A673 (cell line): ENCODE data around the gene TSHZ1. TPM values are rescaled to one million over a fixed set of nuclear protein-coding genes. Genes with fewer than 3 reads are reported as not detected.

Experiments
- BruUV-seq: library from RNA; stranded (reverse); fragments of 400-500 nt; replicated peaks from 2 replicates; lab custom pipeline; 2021; lab: Mats Ljungman, UMichigan
- CTCF ChIA-PET: fragments of 300-600 bp; sonication (Branson Sonifier 250); formaldehyde crosslinking; loops from one replicate; lab custom pipeline; 2022; ENCODE audit warnings: antibody characterized with exemption; lab: Charles Lee
- POLR2A ChIA-PET: fragments of 300-600 bp; sonication (Branson Sonifier 250); formaldehyde crosslinking; loops from one replicate; lab custom pipeline; 2022; ENCODE audit warnings: antibody characterized with exemption; ENCODE audit not compliant: low non-redundant PET; lab: Charles Lee
- DNase-seq: peaks from one replicate; pipeline ENCODE4 v3.0.0-alpha.2; 2015; ENCODE audit warnings: low spot score
- H3K27ac ChIP-seq: fragments of 200-600 bp; sonication (generic); 2 replicates; pipeline ENCODE4 v1.5.1; 2016; ENCODE audit warnings: mixed run types, low read depth, mild to moderate bottlenecking, mixed read lengths, antibody characterized with exemption, low read length; ENCODE audit not compliant: poor library complexity, severe bottlenecking
- H3K27me3 ChIP-seq: fragments of 200-600 bp; sonication (generic); replicated peaks from 2 replicates; pipeline ENCODE4 v1.6.1; 2017; ENCODE audit warnings: mixed run types, low read depth, mild to moderate bottlenecking, mixed read lengths, antibody characterized with exemption, low read length; ENCODE audit not compliant: insufficient read depth, poor library complexity
- H3K36me3 ChIP-seq: fragments of 200-600 bp; sonication (generic); 2 replicates; pipeline ENCODE4 v1.6.1; 2016; ENCODE audit warnings: mixed run types, mild to moderate bottlenecking, mixed read lengths, antibody characterized with exemption, low read length; ENCODE audit not compliant: insufficient read depth, poor library complexity, severe bottlenecking
- H3K4me1 ChIP-seq: fragments of 200-600 bp; sonication (generic); 2 replicates; pipeline ENCODE4 v1.6.1; 2017; ENCODE audit warnings: mixed run types, mild to moderate bottlenecking, mixed read lengths, antibody characterized with exemption, low read length; ENCODE audit not compliant: insufficient read depth, poor library complexity, severe bottlenecking
- H3K4me3 ChIP-seq: fragments of 200-600 bp; sonication (generic); 2 replicates; pipeline ENCODE4 v1.5.1; 2016; ENCODE audit warnings: low read depth, mixed run types, mild to moderate bottlenecking, mixed read lengths, low read length; ENCODE audit not compliant: poor library complexity, severe bottlenecking
- H3K9me3 ChIP-seq: fragments of 200-600 bp; sonication (generic); 2 replicates; pipeline ENCODE4 v1.6.1; 2016; ENCODE audit warnings: mixed run types, low read depth, mild to moderate bottlenecking, mixed read lengths, antibody characterized with exemption, low read length; ENCODE audit not compliant: poor library complexity, severe bottlenecking
- EZH2 ChIP-seq: fragments of 200-600 bp; sonication (generic); IDR thresholded peaks from 2 replicates; pipeline ENCODE4 v1.6.1; 2017; ENCODE audit warnings: borderline replicate concordance, low read depth, mild to moderate bottlenecking, mixed read lengths, antibody characterized with exemption, low read length; ENCODE audit not compliant: poor library complexity, severe bottlenecking
- intact Hi-C: fragments of 100-400 bp; cut with micrococcal nuclease; formaldehyde crosslinking; loops from one replicate; pipeline ENCODE4 v1.10.0; 2022; ENCODE audit not compliant: unreplicated experiment
- total RNA-seq: library from RNA; stranded (reverse); gene quantifications from 2 replicates; pipeline ENCODE4 v1.2.3, GENCODE V29; 2021
- TF ChIP-seq, protein P1 (sequence below): fragments of 300-800, 200-600 bp; sonication (generic); conservative IDR thresholded peaks from 2 replicates; pipeline ENCODE4 v1.5.1; 2017; ENCODE audit warnings: low read depth, mild to moderate bottlenecking, antibody characterized with exemption, low read length, moderate library complexity, mixed read lengths

Gene TSHZ1
- total RNA-seq, 1 experiment from 2014 or later: 1.8 TPM

GRCh38 chr18:75337348-75337747 lies 126.8 kb downstream of the TSHZ1 start:
- intact Hi-C loops: no loop called here
- Histone ChIP-seq H3K4me3 (no peak overlapping the region), H3K27me3 (no peaks in the 10 kb centered on the region), H3K36me3 (no peaks in the 10 kb centered on the region), H3K9me3 (no peaks in the 10 kb centered on the region), H3K27ac (no peak overlapping the region), H3K4me1 (no peaks in the 10 kb centered on the region)
- no peak for DNase-seq
- POLR2A ChIA-PET: no interaction called here
- CTCF ChIA-PET: no interaction called here
- TF ChIP-seq EZH2: no peak
- TF ChIP-seq, protein P1, sequence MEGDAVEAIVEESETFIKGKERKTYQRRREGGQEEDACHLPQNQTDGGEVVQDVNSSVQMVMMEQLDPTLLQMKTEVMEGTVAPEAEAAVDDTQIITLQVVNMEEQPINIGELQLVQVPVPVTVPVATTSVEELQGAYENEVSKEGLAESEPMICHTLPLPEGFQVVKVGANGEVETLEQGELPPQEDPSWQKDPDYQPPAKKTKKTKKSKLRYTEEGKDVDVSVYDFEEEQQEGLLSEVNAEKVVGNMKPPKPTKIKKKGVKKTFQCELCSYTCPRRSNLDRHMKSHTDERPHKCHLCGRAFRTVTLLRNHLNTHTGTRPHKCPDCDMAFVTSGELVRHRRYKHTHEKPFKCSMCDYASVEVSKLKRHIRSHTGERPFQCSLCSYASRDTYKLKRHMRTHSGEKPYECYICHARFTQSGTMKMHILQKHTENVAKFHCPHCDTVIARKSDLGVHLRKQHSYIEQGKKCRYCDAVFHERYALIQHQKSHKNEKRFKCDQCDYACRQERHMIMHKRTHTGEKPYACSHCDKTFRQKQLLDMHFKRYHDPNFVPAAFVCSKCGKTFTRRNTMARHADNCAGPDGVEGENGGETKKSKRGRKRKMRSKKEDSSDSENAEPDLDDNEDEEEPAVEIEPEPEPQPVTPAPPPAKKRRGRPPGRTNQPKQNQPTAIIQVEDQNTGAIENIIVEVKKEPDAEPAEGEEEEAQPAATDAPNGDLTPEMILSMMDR: no peak
- no TSS peak for BruUV-seq

DNA sequence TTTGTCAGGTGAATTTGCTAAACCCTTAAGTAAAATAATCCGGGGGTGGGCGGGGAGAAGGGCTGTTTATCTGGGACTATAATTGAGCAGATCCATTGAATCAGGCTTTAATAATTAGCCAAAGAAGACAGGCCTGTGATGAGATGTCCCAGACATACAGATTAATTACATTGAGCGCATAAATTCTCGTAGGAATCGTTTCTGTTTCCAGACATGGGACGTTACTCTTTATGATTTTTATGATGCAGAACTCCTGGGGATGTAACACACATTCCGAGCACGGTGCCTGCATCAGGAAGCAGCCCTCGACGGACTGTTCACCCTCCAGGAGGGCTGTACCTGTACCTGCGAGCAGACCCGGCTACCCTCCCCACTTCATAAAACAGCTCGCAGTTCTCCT lies 128.0 kb downstream of the TSHZ1 start:
- no peaks in the 10 kb centered on the region for H3K36me3 ChIP-seq
- no peaks in the 10 kb centered on the region for H3K27me3 ChIP-seq
- H3K9me3 ChIP-seq: no peaks in the 10 kb centered on the region
- no peak for DNase-seq
- ChIA-PET POLR2A (no interaction called here), CTCF (no interaction called here)
- H3K4me3 ChIP-seq: no peak overlapping the region
- no TSS peak for BruUV-seq
- H3K27ac ChIP-seq: no peak overlapping the region
- intact Hi-C loops: no loop called here
- no peaks in the 10 kb centered on the region for H3K4me1 ChIP-seq
- TF ChIP-seq, protein P1: no peak
- TF ChIP-seq EZH2: no peak

Other genes starting within 250 kb of the TSHZ1 start
- 6.9 and 7.4 TPM in 2 replicates for gene PTGR3, start 1.7 kb upstream of the TSHZ1 start, total RNA-seq
- gene SMIM21, start 216.9 kb downstream of the TSHZ1 start, total RNA-seq: not detected in 2 replicates